ENCODE results near the gene RASA3. TPM values are rescaled to one million over a fixed set of nuclear protein-coding genes. Genes with fewer than 3 reads are reported as not detected.

RASA3 gene
- total and polyA plus RNA-seq, 2 of the 8 experiments (the other 6 are each of a cell fraction or from before 2014, with no cell fraction given): 7.5 to 21.9 TPM

- no peak overlapping the region for H3K14ac ChIP-seq (ENCODE audit: insufficient read length)
- 92% methylated on average over 23 of the region's 26 CpGs; no CpG with 5 or more reads in 1 of the 2 experiments for WGBS, 2 experiments (ENCODE audit: extremely low coverage in 1 of 2, insufficient coverage in 1 of 2, insufficient read length in 1 of 2, insufficient replicate concordance in 2 of 2, low coverage in 1 of 2, low lambda C conversion rate in 2 of 2, missing lambda C conversion rate in 1 of 2)
- ChIA-PET POLR2A (ENCODE audit: partially characterized antibody) (no interaction called here), CTCF (ENCODE audit: partially characterized antibody) (no interaction called here)
- H2BK12ac ChIP-seq (ENCODE audit: low read depth, low read length): no peak overlapping the region
- H2BK15ac ChIP-seq (ENCODE audit: low read length): no peak overlapping the region
- H3K9me3 ChIP-seq (ENCODE audit: insufficient read depth in 2 of 2, low read depth in 1 of 2, low read length in 1 of 2): peaks cover 0 to 5% of the 10 kb centered on the region in 2 experiments; a peak in 1 of 4 replicates
- H3K4me1 ChIP-seq (replicated peaks in 1 of 4; ENCODE audit: control insufficient read depth in 3 of 4, insufficient read depth in 4 of 4, low read length in 3 of 4): peaks cover 0 to 13% (median 8%) of the 10 kb centered on the region in 4 experiments; a peak in 6 of 7 replicates
- no peaks in the 10 kb centered on the region for H3K36me3 ChIP-seq (ENCODE audit: control insufficient read depth in 2 of 4, insufficient read depth in 4 of 4, low read length in 3 of 4)
- no peak overlapping the region for H3K27ac ChIP-seq (ENCODE audit: low read depth, low read length)
- H3K9ac ChIP-seq (replicated peaks in 1 of 4; ENCODE audit: extremely low read depth in 1 of 4, low read depth in 3 of 4, low read length in 3 of 4): no peak overlapping the region
- H4K5ac ChIP-seq (ENCODE audit: insufficient read length, low read depth, low read length): no peak overlapping the region
- H2BK120ac ChIP-seq (replicated peaks; ENCODE audit: low read depth, low read length): no peak overlapping the region
- H2AFZ ChIP-seq (ENCODE audit: low read length): no peak overlapping the region
- no peak overlapping the region for H4K8ac ChIP-seq (ENCODE audit: extremely low read depth, insufficient read depth, low read length)
- no peak overlapping the region for H3K18ac ChIP-seq (ENCODE audit: extremely low read depth, low read length)
- H2AK5ac ChIP-seq (ENCODE audit: low read depth, low read length): no peak overlapping the region
- H4K20me1 ChIP-seq (replicated peaks in 1 of 2; ENCODE audit: control insufficient read depth in 1 of 2, insufficient read depth in 2 of 2, low read length in 2 of 2): peaks cover 0 to 9% of the 10 kb centered on the region in 2 experiments
- H3K56ac ChIP-seq (replicated peaks; ENCODE audit: insufficient read length, low read depth, low read length): no peak overlapping the region
- H3K4ac ChIP-seq (replicated peaks; ENCODE audit: insufficient read length, low read depth, low read length): no peak overlapping the region
- no peaks in the 10 kb centered on the region; the same call in 1 of the 2 replicates for H3K23me2 ChIP-seq (ENCODE audit: low read depth, low read length)
- H3K27me3 ChIP-seq (replicated peaks in 1 of 4; ENCODE audit: control insufficient read depth in 3 of 4, extremely low read depth in 1 of 4, insufficient read depth in 3 of 4, low read length in 3 of 4): no peaks in the 10 kb centered on the region
- H3K4me3 ChIP-seq (ENCODE audit: extremely low read depth in 1 of 4, insufficient read depth in 2 of 4, low read depth in 3 of 4, low read length in 4 of 4): no peak overlapping the region
- DNase-seq (ENCODE audit: low read depth in 1 of 2, low spot score in 2 of 2) (no peak), FAIRE-seq (no peak)
- H3K4me2 ChIP-seq (ENCODE audit: insufficient read depth in 1 of 2, low read depth in 2 of 2, low read length in 2 of 2): no peak overlapping the region
- H2BK20ac ChIP-seq (ENCODE audit: low read length): no peak overlapping the region
- no peak overlapping the region for H3K23ac ChIP-seq (ENCODE audit: insufficient read length)
- H3K79me1 ChIP-seq (ENCODE audit: low read depth, low read length): peaks cover 14% of the 10 kb centered on the region
- no peak overlapping the region for H4K91ac ChIP-seq (replicated peaks; ENCODE audit: insufficient read length, low read length)
- H3K79me2 ChIP-seq (ENCODE audit: control insufficient read depth in 1 of 2, insufficient read depth in 2 of 2, low read length in 2 of 2): peaks cover 0 to 3% of the 10 kb centered on the region in 2 experiments; a peak in 1 of 4 replicates
- H2BK5ac ChIP-seq (ENCODE audit: low read depth, low read length): no peak overlapping the region
- no peak for TF ChIP-seq BACH1 (IDR thresholded peaks at IDR 0.05; ENCODE audit: low read length)
- no peak for TF ChIP-seq GABPA (IDR thresholded peaks at IDR 0.05; ENCODE audit: borderline replicate concordance, insufficient read depth, low read length)
- no peak for TF ChIP-seq RNF2 (IDR thresholded peaks at IDR 0.05; ENCODE audit: borderline replicate concordance, low read depth, low read length, missing control alignments, poor library complexity, severe bottlenecking)
- no peak for TF ChIP-seq E2F6 (IDR thresholded peaks at IDR 0.05)
- TF ChIP-seq NRF1 (IDR thresholded peaks at IDR 0.05; ENCODE audit: low read depth, low read length): no peak
- no peak for TF ChIP-seq TCF12 (IDR thresholded peaks at IDR 0.05; ENCODE audit: low read depth, low read length)
- no peak for TF ChIP-seq SIRT6 (IDR thresholded peaks at IDR 0.05; ENCODE audit: low read length)
- TF ChIP-seq EGR1 (IDR thresholded peaks at IDR 0.05; ENCODE audit: borderline replicate concordance, low read depth, low read length): no peak
- no peak for TF ChIP-seq BCL11A (IDR thresholded peaks at IDR 0.05; ENCODE audit: low read depth in 2 of 2, low read length in 2 of 2)
- no peak for TF ChIP-seq SP4 (IDR thresholded peaks at IDR 0.05; ENCODE audit: low read length)
- no peak for TF ChIP-seq JUN (IDR thresholded peaks at IDR 0.05; ENCODE audit: low read depth, low read length)
These were observed 100.2 kb downstream of the RASA3 start for GRCh38 chr13:114032126-114032799.
